Measurements from ENCODE around the gene IVL. TPM values are rescaled to one million over a fixed set of nuclear protein-coding genes. Genes with fewer than 3 reads are reported as not detected.

IVL gene
- total RNA-seq, 1 donor from 2014 or later = not detected

DNA sequence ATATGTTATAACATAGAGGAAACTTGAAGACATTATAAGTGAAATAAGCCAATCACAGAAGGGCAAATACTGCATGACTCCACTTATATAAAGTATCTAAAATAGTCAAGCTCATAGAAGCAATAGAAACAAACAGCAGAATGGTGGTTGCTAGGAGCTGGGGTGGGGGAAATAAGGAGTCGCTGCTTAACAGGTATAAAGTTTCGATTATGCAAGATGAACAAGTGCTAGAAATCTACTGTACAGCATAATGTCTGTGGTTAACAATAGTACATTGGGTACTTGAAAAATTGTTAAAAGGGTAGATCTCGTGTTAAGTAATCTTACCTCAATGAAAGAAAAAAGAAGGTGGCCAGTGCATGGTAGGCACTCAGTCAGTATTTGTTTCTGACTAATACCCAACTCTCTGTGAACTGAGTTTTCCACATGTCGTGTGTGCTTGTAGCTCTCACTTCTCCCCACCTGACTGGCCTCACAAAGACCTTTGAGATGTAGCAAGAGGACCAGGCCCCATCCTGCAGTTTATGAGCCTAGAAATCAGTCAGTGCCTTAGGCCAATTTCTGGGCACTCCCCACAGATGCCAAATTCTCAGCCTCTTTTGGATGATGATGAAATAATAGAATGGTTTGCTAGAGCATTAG is 23.9 kb downstream of the IVL start:
- Histone ChIP-seq H3K9ac (no peak overlapping the region), H3K36me3 (no peaks in the 10 kb centered on the region), H3K27ac (no peak overlapping the region), H3K4me2 (no peak overlapping the region), H3K4me1 (no peaks in the 10 kb centered on the region), H3K27me3 (no peaks in the 10 kb centered on the region), H4K20me1 (ENCODE audit: low read depth) (no peaks in the 10 kb centered on the region), H2AFZ (replicated peaks) (no peak overlapping the region), H3K79me2 (ENCODE audit: low read depth) (no peaks in the 10 kb centered on the region), H3K4me3 (no peak overlapping the region), H3F3A (ENCODE audit: low read depth) (no peaks in the 10 kb centered on the region), H3K9me3 (ENCODE audit: low read depth) (peaks cover 15% of the 10 kb centered on the region)
- no peak overlapping the region for H3K4me3 Mint-ChIP-seq
- H3K27me3 Mint-ChIP-seq (ENCODE audit: insufficient read depth, low read depth) = peaks cover 2% of the 10 kb centered on the region
- TF ChIP-seq EZH2 (IDR thresholded peaks at IDR 0.05) (no peak), EZH2phosphoT487 (IDR thresholded peaks at IDR 0.05) (no peak)
- TF ChIP-seq, protein P1, sequence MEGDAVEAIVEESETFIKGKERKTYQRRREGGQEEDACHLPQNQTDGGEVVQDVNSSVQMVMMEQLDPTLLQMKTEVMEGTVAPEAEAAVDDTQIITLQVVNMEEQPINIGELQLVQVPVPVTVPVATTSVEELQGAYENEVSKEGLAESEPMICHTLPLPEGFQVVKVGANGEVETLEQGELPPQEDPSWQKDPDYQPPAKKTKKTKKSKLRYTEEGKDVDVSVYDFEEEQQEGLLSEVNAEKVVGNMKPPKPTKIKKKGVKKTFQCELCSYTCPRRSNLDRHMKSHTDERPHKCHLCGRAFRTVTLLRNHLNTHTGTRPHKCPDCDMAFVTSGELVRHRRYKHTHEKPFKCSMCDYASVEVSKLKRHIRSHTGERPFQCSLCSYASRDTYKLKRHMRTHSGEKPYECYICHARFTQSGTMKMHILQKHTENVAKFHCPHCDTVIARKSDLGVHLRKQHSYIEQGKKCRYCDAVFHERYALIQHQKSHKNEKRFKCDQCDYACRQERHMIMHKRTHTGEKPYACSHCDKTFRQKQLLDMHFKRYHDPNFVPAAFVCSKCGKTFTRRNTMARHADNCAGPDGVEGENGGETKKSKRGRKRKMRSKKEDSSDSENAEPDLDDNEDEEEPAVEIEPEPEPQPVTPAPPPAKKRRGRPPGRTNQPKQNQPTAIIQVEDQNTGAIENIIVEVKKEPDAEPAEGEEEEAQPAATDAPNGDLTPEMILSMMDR (IDR thresholded peaks at IDR 0.05) = no peak
- no peak for DNase-seq (ENCODE audit: low spot score)
- no peaks in the 10 kb centered on the region for H3K4me1 Mint-ChIP-seq
- H3K27ac Mint-ChIP-seq = no peak overlapping the region
- H3K9me3 Mint-ChIP-seq = no peaks in the 10 kb centered on the region
- H3K36me3 Mint-ChIP-seq = no peaks in the 10 kb centered on the region

GRCh38 chr1:152933196-152933595 is 24.9 kb downstream of the IVL start:
- TF ChIP-seq, protein P1 (IDR thresholded peaks at IDR 0.05) = no peak
- TF ChIP-seq EZH2phosphoT487 (IDR thresholded peaks at IDR 0.05) (no peak), EZH2 (IDR thresholded peaks at IDR 0.05) (no peak)
- Mint-ChIP-seq H3K27me3 (ENCODE audit: insufficient read depth, low read depth) (peaks cover 2% of the 10 kb centered on the region), H3K4me1 (no peaks in the 10 kb centered on the region), H3K36me3 (no peaks in the 10 kb centered on the region), H3K27ac (no peak overlapping the region), H3K9me3 (no peaks in the 10 kb centered on the region), H3K4me3 (no peak overlapping the region)
- no peaks in the 10 kb centered on the region for H3K36me3 ChIP-seq
- no peaks in the 10 kb centered on the region for H3K79me2 ChIP-seq (ENCODE audit: low read depth)
- no peaks in the 10 kb centered on the region for H3F3A ChIP-seq (ENCODE audit: low read depth)
- peaks cover 15% of the 10 kb centered on the region for H3K9me3 ChIP-seq (ENCODE audit: low read depth)
- no peak overlapping the region for H2AFZ ChIP-seq (replicated peaks)
- H3K4me1 ChIP-seq = no peaks in the 10 kb centered on the region
- no peaks in the 10 kb centered on the region for H4K20me1 ChIP-seq (ENCODE audit: low read depth)
- no peak for DNase-seq (ENCODE audit: low spot score)
- H3K27ac ChIP-seq = no peak overlapping the region
- no peak overlapping the region for H3K4me3 ChIP-seq
- H3K4me2 ChIP-seq = no peak overlapping the region
- no peak overlapping the region for H3K9ac ChIP-seq
- H3K27me3 ChIP-seq = no peaks in the 10 kb centered on the region

DNA sequence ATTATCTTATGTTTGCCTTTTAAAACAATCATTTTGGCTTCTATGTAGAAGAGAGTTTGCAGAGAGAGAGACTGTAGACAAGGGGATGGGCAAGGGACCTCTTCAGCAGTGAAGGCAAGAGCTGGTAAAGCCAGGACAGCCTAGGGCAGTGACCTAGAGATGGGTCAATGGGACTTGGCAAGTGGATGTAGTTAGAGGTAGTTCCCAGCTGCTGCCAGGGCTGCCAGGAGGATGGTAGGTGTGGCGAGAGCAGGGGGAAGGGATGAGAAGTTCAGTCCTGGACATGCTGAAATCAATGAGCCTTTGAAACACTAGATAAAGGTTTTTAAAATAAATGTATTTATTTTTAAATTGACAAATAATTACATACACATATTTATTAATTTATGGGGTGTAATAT is 32.3 kb downstream of the IVL start:
- H3K9me3 Mint-ChIP-seq = no peaks in the 10 kb centered on the region
- no peaks in the 10 kb centered on the region for H3K4me1 Mint-ChIP-seq
- Histone ChIP-seq H4K20me1 (ENCODE audit: low read depth) (no peaks in the 10 kb centered on the region), H3K79me2 (ENCODE audit: low read depth) (no peaks in the 10 kb centered on the region), H3K9ac (no peak overlapping the region), H3K4me2 (no peak overlapping the region), H3F3A (ENCODE audit: low read depth) (no peaks in the 10 kb centered on the region), H3K4me3 (no peak overlapping the region), H3K9me3 (ENCODE audit: low read depth) (no peaks in the 10 kb centered on the region), H2AFZ (replicated peaks) (no peak overlapping the region), H3K36me3 (no peaks in the 10 kb centered on the region), H3K27ac (no peak overlapping the region), H3K27me3 (no peaks in the 10 kb centered on the region), H3K4me1 (no peaks in the 10 kb centered on the region)
- TF ChIP-seq, protein P1 (IDR thresholded peaks at IDR 0.05) = no peak
- TF ChIP-seq EZH2phosphoT487 (IDR thresholded peaks at IDR 0.05) (no peak), EZH2 (IDR thresholded peaks at IDR 0.05) (no peak)
- H3K27me3 Mint-ChIP-seq (ENCODE audit: insufficient read depth, low read depth) = peaks cover 2% of the 10 kb centered on the region
- no peak overlapping the region for H3K4me3 Mint-ChIP-seq
- DNase-seq (ENCODE audit: low spot score) = no peak
- no peaks in the 10 kb centered on the region for H3K36me3 Mint-ChIP-seq
- no peak overlapping the region for H3K27ac Mint-ChIP-seq

Data from neural progenitor cell (in vitro differentiated cells).